LNCaP clone FGC (cell line): ENCODE measurements around the gene TNNC2.

ENCODE experiments used
- DNase-seq: peaks from one replicate; pipeline ENCODE4 v3.0.0-alpha.2; 2011; ENCODE audit warnings: low read depth
- H3K4me3 ChIP-seq: 2 replicates; pipeline ENCODE4 v1.5.1; 2011; ENCODE audit warnings: mild to moderate bottlenecking, low read depth, low read length, control low read depth
- TF ChIP-seq, protein P1 (sequence below): IDR thresholded peaks from 2 replicates; pipeline ENCODE4 v1.5.1; 2012; ENCODE audit warnings: mild to moderate bottlenecking; ENCODE audit not compliant: control insufficient read depth, insufficient read depth; ENCODE audit errors: extremely low read depth

Gene TNNC2

DNA sequence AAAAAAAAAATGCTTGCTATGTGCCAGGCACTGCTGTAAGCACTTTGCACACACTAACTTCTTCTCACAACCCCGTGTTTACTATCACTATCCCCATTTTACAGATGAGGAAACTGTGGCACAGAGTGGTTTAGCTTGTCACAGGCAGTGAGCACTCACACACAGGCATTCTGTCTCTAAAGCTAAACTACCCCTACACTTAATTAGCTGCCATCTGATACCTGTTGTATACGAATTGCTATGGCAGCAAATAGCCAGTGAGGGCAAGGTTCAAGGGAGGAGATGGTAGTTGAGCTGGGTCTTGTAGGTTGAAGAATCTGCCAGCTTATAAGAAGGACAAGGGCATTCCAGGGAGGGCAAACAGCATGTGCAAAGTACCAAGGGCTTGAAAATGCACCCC, 5.2 kb downstream of the TNNC2 start:
- TF ChIP-seq, protein P1, sequence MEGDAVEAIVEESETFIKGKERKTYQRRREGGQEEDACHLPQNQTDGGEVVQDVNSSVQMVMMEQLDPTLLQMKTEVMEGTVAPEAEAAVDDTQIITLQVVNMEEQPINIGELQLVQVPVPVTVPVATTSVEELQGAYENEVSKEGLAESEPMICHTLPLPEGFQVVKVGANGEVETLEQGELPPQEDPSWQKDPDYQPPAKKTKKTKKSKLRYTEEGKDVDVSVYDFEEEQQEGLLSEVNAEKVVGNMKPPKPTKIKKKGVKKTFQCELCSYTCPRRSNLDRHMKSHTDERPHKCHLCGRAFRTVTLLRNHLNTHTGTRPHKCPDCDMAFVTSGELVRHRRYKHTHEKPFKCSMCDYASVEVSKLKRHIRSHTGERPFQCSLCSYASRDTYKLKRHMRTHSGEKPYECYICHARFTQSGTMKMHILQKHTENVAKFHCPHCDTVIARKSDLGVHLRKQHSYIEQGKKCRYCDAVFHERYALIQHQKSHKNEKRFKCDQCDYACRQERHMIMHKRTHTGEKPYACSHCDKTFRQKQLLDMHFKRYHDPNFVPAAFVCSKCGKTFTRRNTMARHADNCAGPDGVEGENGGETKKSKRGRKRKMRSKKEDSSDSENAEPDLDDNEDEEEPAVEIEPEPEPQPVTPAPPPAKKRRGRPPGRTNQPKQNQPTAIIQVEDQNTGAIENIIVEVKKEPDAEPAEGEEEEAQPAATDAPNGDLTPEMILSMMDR = no peak
- H3K4me3 ChIP-seq = no peak overlapping the region
- no peak for DNase-seq

DNA sequence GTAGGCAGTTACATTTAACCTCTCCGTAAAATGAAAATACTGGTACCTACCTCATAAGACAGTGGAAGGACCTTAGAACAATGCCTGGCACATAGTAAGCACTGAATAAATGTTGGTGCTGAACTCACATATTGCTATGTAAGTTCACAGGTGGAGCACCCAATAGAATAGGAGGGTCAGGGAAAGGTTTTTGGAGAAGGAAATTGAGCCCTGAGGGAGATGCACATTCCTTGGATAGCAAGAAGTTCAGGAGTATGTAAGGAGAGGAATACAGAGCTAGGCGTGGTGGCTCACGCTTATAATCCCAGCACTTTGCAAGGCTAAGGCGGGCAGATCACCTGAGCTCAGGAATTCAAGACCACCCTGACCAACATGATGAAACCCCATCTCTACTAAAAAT, 7.6 kb downstream of the TNNC2 start:
- H3K4me3 ChIP-seq = no peak overlapping the region
- DNase-seq = no peak
- TF ChIP-seq, protein P1 = no peak

DNA sequence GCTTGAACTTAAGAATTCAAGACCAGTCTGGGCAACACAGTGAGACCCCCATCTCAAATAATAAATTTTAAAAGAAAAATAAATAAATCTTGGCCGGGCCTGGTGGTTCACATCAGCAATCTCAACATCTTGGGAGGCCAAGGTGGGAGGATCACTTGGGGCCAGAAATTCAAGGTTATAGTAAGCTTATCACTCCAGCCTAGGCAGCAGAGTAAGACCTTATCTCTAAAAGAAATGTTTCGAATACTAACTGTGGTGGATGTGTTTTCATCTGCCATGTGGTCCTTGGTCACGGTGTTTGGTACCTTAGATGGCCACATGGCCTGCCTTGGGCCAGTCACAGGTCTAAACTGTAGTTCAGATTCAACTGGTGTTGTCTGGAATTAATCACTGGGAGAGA, 8.9 kb downstream of the TNNC2 start:
- no peak overlapping the region for H3K4me3 ChIP-seq
- TF ChIP-seq, protein P1 = no peak

DNA sequence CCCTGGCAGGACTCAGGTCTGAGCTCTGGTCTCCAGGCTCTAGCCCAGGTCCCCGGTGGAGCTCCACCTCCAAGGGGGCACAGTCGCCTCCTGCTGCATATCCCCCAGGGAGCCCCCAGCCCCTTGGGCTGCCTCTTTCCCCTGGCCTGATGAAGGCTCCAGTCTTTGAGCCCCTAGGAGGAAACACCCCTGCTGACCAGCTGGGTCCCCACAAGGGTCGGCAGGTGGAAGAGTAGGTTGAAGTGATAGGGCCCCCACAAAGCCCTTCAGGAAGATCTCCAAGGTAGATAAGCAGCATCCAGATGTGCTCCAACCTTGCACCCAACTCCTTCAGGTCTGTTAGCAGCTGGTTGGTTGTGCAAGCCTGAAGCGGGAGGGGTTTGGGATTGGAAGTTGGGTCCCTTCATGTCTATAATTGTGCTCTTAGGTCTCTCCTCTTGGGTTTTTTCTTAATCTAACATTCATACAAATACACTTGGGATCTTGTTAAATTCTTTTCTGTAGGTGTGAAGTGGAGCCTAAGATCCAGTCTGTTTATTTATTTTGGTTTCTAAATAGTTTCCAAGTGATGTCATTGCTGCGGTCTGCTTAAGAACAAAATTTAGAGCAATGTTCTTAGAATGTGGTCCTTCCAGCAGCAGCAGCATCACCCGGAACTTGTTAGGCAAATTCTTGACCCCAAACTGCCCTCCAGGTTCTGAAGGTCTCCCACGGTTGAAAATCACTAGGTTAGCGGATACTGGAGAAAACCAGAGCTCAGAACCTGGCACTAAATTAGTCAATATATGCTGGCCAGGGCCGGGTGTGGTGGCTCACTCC, 9.5 kb downstream of the TNNC2 start:
- H3K4me3 ChIP-seq = no peak overlapping the region
- DNase-seq = no peak
- TF ChIP-seq, protein P1 = no peak

More for the DNA sequence above, 8.9 kb downstream of the TNNC2 start:
- no peak for DNase-seq

DNA sequence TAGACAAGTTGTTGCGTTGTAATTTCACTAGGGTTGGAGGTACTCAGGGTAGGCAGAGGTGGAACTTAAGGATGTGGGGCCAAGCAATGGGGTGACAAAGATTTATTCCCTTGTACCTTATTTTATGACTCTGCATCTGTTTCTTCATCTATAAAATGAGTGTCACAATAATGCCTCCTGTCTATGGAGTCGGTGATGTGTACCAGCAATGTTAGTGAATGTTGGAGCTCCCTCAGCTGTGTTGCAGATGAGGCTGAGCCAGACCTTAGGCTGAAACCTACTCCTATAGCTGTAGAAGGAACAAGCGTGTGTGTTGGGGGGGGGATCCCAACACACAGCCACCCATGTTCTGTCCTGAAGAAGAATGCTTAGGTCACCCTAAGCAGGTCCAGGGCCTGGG, 10.2 kb downstream of the TNNC2 start:
- H3K4me3 ChIP-seq = no peak overlapping the region
- TF ChIP-seq, protein P1 = no peak
- no peak for DNase-seq

DNA sequence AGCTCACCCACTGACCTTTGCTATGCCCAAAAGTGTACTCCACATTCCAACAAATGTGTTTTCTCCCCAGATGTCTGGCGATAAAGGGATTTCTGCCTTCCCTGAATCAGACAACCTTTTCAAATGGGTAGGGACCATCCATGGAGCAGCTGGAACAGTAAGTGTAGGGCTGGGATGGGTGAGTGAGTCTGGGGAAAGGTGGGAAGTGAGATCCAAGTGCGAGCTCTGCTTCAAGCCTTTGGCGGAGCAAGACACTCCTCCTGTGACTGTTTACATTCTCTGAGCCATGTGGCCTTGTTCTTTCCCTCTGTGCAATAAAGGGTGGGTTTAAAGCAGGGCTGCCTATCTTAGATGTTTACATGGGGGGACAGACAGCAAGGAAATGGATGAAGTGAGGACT, 12.8 kb downstream of the TNNC2 start:
- no peak for DNase-seq
- H3K4me3 ChIP-seq = no peak overlapping the region
- TF ChIP-seq, protein P1 = no peak

DNA sequence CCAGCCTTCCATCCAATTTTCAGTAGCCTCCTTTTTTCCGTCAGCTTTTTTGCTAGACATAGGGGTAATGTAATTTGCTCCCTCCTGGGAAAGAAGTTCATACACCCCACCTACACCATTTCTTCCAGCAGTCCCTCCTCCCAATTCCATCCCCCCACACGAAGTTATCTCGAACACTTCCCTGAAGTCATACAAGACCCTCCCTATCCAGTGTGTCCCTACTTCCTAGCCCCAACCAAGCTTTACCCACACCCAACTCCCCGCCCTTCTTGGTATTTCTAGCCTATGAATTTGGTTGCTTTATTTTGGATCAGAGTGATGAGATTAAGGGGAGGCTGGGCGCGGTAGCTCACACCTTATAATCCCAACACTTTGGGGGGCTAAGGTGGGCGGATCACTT, 13.6 kb downstream of the TNNC2 start:
- no peak for DNase-seq
- TF ChIP-seq, protein P1 = no peak
- H3K4me3 ChIP-seq = peak overlapping the region; percentile 66
